EH (cell line): ENCODE measurements around the gene NBPF26.
"Not testable (repeated sequence)": the region's sequence is repeated elsewhere in the genome, so short reads cannot be mapped to it uniquely, and the experiment has no call there.

Experiments
- DNase-seq: peaks from one replicate; pipeline ENCODE4 v3.0.0-alpha.2; 2015; ENCODE audit warnings: low read depth

Gene NBPF26

DNA sequence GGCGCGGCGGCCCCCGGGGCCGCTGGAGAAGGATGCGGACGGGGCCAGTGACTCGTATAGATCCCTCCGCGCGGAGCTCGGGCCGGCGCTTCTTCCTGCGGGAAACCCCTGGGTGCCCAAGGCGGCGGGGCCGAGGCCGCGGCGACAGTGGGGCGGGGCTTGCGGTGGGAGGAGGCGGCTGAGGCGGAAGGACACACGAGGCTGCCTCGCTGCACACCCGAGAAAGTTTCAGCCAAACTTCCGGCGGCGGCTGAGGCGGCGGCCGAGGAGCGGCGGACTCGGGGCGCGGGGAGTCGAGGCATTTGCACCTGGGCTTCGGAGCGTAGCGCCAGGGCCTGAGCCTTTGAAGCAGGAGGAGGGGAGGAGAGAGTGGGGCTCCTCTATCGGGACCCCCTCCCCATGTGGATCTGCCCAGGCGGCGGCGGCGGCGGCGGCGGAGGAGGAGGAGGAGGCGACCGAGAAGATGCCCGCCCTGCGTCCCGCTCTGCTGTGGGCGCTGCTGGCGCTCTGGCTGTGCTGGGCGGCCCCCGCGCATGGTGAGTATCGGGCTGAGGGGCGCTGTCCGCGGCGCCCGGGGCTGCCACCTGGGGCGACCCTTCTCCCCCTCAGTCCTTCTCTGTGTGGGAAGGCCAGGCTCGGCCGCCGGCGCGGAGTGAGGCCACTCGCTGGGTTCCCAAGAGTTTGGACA lies at the start of gene NBPF26:
Gene NBPF26, plus strand, starts transcription at position 231 of the 688 bp plus-strand sequence.
- DNase-seq = peak; percentile 64

- DNase-seq = not testable (repeated sequence)
These were observed 43.5 kb upstream of the NBPF26 start for GRCh38 chr1:120680106-120680819.

GRCh38 chr1:120680938-120681337 lies 42.8 kb upstream of the NBPF26 start:
- not testable (repeated sequence) for DNase-seq

DNA sequence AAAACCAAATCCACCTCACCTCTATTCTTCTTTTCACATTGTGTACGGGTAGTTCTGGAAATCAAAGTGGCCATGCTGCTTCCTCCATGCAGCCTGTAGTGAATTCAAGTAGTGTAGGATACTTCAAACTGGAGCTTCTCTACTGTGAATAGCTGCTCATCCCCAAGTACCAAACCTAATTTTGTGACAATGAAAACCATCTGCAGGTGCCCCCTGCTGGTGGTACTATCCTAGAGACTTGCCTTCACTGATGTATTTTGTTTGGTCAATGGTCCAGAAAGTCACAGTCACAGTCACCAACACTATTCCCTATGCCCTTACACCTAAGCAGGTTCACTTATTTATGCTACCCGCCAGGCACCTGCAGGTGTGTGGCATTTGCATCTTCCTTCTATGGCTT lies 39.3 kb upstream of the NBPF26 start:
- DNase-seq = not testable (repeated sequence)

- not testable (repeated sequence) for DNase-seq
These were observed 38.1 kb upstream of the NBPF26 start for GRCh38 chr1:120685622-120686021.

DNA sequence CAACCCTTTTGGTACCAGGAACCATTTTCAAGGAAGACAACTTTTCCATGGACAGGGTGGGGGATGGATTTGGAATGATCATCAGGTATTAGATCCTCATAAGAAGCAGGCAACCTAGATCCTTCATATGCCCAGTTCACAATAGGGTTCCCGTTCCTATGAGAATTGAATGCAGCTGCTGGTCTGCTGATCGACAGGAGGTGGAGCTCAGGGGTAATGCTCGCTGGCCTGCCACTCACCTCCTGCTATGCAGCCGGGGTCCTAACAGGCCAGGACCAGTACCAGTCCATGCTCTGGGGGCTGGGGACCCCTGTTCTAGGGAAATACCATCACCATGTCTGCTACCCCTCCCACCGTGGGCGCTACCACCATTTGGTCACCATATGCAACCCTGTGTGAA lies 36.5 kb upstream of the NBPF26 start:
- not testable (repeated sequence) for DNase-seq

GRCh38 chr1:120700807-120701562 lies 22.8 kb upstream of the NBPF26 start:
- not testable (repeated sequence) for DNase-seq

GRCh38 chr1:120723358-120723714 lies 409 bp upstream of the NBPF26 start:
- DNase-seq = not testable (repeated sequence)

GRCh38 chr1:120724507-120724906 lies 762 bp downstream of the NBPF26 start:
- DNase-seq = not testable (repeated sequence)

DNA sequence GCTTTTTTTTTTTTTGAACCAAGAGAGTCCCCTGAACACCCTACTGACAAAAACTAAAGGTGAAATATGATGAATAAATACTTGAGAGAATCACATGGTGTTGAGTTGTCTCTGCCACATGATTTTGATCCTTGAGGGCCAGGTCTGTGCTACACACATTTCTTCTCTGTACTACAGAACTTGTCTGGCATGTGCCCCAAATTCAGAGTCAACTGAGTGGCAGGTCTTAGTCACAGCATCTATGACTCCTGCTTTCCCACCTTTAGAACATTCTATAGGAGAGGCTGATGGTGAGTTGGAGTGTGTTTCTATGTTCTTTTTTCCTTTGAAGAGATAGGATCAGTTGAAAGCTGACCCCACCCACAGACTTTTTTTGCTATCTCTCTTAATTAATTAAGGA lies 5.1 kb downstream of the NBPF26 start:
- DNase-seq = not testable (repeated sequence)

DNA sequence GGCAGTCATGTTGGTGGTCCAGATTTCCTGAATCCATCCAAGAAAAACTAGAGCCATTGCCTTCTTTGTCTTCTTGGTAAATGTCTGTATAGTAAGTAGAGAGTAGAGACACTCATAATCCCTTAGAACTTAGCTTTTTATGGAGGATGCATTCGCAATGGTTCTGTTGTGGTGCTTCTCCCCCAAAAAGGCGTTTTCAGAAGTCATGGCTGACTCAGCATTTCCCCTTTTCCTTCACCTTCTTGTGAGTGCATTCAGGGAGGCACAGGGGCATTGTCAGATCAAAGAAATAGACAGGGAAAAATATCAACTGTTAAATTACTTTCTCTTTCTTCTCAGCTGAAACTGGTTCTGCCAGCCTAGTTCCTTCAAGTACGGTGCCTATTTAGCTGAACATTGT lies 45.3 kb downstream of the NBPF26 start:
- not testable (repeated sequence) for DNase-seq

DNA sequence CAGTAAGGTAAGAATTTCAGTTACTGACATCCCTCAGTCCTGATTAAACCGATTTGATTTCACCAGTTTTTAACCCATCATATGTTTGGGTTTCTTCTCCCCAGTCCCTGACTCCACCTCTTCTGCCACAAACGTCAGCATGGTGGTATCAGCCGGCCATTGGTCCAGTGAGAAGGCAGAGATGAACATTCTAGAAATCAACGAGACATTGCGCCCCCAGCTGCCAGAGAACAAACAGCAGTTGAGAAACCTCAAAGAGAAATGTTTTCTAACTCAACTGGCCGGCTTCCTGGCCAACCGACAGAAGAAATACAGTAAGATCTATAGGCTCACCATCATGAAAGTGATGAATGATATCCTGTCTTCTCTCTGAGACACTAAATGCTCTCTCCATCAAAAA lies 81.7 kb downstream of the NBPF26 start:
- not testable (repeated sequence) for DNase-seq

- peak; percentile 44 for DNase-seq
These were observed 88.1 kb downstream of the NBPF26 start for GRCh38 chr1:120811822-120812221.

DNA sequence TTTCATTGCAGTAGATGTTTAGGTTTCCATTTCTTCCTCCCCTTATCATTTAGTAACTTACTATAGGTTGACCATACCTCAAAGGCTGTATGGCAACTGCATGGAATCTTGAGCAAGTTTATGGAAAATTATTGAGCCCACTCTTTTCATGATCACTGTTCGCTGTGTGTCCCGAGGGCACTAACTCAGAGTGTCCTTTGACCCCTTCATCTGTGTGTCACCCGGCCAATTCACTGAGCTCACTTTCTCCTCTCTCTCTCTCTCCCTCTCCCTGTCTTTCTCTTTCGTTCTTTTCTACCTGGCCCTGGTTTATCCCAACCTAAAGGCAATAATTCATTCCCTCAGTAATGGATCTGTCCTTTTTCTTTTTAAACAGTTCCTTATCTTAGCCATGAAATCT lies 101.3 kb downstream of the NBPF26 start:
- DNase-seq = not testable (repeated sequence)

- not testable (repeated sequence) for DNase-seq
These were observed 102.9 kb downstream of the NBPF26 start for GRCh38 chr1:120826623-120827022.

DNA sequence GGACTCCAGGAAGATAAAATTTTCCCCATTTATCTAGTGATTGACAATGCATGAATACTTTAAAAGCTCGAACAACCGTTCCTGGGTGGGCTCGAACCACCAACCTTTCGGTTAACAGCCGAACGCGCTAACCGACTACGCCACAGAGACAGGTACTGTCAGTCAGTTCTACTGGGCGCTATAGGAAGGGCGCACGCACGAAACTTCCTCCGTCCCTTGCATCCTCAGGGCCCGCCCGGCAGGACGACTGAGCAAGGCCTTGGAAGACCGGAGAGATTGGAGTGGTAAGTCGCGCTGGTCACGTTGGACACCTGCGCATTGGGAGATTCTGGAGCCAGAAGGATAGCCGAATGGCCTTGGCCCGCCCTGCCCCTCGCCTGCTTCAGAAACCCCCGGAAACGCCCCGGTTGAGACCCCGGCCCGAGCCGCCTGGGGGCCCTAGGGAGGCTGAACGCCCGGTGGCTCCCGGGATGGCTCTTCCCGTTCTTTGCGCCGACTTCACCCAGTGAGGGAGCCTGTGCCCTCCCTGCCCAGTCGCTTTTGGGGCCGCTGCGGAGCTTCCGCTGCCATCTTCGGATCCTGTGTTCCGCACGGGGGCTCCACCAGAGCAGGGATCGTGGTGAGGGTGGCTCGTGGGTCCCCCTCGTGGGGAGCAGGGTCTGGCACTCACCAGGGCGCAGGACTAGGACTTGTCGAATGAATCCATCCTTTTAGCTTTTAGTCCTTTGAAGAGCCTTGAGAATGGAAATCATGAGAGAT lies 120.6 kb downstream of the NBPF26 start:
- peak; percentile 46 for DNase-seq

DNA sequence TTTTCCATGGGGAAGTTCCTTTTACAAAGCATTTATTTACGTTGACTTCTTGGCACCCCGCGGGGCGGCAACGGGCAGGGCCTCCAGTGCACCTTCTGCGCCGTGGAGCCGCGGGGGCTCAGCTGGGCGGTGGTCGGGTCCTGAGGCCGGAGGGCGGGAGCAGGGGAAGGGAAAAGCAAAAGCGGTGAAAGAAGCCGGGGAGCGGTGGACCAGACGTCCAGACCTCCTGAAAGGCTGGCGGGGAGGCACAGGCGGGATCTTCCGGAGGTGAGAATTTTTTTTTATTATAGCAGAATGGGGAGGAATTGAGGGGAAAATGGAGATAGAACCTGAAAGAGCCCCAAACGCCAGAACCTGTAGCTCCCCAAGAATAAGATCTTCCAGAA lies 121.2 kb downstream of the NBPF26 start:
- not testable (repeated sequence) for DNase-seq

GRCh38 chr1:120849400-120850286 lies 125.9 kb downstream of the NBPF26 start:
- not testable (repeated sequence) for DNase-seq

DNA sequence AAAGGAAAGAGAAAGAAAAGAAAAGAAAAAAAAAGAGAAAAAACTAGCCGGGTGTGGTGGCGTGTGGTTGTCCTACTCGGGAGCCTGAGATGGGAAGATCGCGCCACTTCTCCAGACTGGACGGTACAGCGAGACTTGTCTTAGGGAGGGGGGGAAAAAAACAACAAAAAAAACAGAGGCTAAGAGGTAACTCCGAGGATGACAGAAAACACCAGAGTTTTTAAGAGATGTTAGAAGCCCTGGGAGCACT lies 126.5 kb downstream of the NBPF26 start:
- peak; percentile 69 for DNase-seq

- peak; percentile 94 for DNase-seq
These were observed 127.0 kb downstream of the NBPF26 start for GRCh38 chr1:120850537-120851421.
